Coronary artery (tissue), 2 donors: ENCODE results near the gene CFAP410.

Experiments used
- DNase-seq: peaks from one replicate; pipeline ENCODE4 v3.0.0-alpha.2; 2017; ENCODE audit warnings: low spot score
- H3K27ac ChIP-seq, 2 donors: fragments of 200-600 bp; sonication (generic); one replicate each; pipeline ENCODE4 v1.5.1; 2016 to 2019
- H3K4me3 ChIP-seq: fragments of 200-600 bp; sonication (generic); 2 replicates; pipeline ENCODE4 v1.5.1; 2016; ENCODE audit warnings: mild to moderate bottlenecking, moderate library complexity
- TF ChIP-seq, protein P1 (sequence below): fragments of 200-600 bp; sonication (generic); IDR thresholded peaks from one replicate; pipeline ENCODE4 v1.5.1; 2019; ENCODE audit warnings: antibody characterized with exemption

Gene CFAP410

DNA sequence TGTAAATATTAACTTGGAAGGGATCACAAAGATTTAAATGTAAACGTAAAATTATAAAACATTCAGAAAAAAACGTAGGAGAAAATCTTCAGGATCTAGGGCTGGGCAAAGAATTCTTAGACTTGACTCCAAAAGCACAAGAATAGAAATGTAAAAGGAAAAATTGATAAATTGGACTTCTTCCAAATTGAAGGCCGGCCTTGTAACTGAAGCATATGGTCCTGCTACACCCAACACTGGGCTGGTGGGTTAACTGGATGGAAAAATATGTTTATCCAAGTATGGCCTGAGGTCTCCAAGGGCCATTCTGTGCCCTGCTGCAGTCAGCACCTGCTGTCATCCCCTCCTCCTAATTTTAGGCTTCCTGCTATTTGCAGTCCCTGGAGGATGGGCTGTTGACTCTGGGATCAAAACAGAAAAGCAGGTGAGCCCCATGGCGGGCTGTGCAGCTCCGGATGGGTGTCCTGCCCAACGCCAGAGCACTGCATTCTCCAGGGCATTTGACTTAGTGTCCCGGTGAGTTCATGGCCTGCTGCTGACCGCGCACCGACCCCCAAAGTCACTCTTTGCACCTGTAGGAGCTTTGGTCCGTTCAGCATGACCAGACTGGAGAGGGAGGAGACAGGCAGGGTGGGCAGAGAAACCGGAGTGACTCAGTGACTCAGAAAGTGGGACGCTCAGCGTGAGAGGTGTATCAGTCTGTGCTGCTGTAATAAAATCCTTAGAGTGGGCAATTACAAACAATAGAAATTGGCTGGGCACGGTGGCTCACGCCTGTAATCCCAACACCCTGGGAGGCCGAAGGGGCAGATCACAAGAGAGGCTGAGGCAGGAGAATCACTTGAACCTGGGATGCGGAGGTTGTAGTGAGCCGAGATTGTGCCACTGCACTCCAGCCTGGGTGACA lies 59.6 kb downstream of the CFAP410 start:
- Histone ChIP-seq H3K27ac (no peak overlapping the region), H3K4me3 (no peak overlapping the region)
- TF ChIP-seq, protein P1, sequence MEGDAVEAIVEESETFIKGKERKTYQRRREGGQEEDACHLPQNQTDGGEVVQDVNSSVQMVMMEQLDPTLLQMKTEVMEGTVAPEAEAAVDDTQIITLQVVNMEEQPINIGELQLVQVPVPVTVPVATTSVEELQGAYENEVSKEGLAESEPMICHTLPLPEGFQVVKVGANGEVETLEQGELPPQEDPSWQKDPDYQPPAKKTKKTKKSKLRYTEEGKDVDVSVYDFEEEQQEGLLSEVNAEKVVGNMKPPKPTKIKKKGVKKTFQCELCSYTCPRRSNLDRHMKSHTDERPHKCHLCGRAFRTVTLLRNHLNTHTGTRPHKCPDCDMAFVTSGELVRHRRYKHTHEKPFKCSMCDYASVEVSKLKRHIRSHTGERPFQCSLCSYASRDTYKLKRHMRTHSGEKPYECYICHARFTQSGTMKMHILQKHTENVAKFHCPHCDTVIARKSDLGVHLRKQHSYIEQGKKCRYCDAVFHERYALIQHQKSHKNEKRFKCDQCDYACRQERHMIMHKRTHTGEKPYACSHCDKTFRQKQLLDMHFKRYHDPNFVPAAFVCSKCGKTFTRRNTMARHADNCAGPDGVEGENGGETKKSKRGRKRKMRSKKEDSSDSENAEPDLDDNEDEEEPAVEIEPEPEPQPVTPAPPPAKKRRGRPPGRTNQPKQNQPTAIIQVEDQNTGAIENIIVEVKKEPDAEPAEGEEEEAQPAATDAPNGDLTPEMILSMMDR, result no peak
- DNase-seq, result no peak
